ENCODE results near the gene RNF214. TPM values are rescaled to one million over a fixed set of nuclear protein-coding genes. Genes with fewer than 3 reads are reported as not detected.
"Not testable (repeated sequence)": the region's sequence is repeated elsewhere in the genome, so short reads cannot be mapped to it uniquely, and the experiment has no call there.

Gene RNF214
- polyA plus RNA-seq, 1 donor = 39.6 TPM

DNA sequence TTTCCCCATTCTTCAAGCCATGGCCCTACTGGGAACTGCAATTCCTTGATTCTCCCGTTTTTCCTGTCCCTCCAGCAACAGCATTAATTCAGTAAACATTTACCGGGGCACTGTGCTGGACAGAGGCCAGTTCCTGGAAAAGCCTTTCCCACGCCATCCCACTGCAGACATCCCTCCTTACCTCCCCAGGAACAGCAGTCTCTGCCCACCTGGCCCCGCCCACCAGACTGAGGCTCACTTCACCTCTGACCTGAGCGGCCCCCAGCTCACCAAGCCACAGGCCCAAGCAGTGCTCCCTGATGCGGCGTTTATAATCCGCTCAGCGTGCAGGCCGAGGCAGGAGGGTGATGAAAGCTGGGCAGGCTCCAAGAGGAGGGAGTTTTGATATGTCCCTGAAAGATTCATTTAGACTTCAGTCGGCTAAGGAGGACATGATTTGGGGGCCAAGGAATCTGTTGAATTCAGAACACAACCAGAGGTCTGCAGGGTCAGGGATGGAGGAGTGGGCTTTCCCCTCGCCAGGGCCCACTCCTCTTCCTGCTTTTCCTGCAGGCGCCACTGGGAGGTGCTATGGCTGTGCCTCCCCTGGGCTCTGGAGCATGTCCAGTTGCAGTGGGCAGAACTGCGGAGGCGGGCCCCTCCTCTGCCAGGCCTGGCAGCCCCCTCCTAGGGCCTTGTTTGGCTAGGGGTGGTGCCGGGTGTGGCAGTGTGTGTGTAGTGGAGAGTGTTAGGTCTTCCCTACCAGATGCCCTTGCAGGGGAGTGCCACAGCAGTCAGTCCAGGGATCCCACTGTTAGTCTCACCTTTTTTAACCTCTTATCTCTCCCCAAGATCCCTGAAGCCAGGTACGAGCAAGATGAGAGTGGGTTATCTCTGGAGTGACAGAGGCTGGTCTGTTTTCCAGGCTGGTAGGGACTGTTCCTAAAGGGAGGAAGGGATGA lies 34.7 kb upstream of the RNF214 start:
- DNase-seq = no peak

DNA sequence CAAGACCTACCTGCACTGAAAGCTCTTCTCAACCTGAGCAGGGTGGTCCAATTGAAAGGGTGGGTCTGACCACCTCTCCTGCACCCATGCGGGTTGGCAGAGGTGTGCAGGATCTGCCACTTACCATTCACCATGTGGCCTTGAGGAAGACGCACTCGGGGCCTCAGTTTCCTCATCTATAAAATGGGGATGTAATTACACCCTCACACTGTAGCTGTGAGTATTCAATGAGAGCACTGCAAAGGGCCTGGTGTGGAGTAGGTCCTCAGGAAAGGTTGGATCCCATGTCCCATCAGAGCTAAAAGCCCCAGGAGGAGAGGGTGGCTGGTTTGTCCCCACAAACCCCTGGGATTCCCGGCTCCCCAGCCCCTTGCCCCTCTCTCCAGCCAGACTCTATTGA lies 33.9 kb upstream of the RNF214 start:
- DNase-seq = no peak

DNA sequence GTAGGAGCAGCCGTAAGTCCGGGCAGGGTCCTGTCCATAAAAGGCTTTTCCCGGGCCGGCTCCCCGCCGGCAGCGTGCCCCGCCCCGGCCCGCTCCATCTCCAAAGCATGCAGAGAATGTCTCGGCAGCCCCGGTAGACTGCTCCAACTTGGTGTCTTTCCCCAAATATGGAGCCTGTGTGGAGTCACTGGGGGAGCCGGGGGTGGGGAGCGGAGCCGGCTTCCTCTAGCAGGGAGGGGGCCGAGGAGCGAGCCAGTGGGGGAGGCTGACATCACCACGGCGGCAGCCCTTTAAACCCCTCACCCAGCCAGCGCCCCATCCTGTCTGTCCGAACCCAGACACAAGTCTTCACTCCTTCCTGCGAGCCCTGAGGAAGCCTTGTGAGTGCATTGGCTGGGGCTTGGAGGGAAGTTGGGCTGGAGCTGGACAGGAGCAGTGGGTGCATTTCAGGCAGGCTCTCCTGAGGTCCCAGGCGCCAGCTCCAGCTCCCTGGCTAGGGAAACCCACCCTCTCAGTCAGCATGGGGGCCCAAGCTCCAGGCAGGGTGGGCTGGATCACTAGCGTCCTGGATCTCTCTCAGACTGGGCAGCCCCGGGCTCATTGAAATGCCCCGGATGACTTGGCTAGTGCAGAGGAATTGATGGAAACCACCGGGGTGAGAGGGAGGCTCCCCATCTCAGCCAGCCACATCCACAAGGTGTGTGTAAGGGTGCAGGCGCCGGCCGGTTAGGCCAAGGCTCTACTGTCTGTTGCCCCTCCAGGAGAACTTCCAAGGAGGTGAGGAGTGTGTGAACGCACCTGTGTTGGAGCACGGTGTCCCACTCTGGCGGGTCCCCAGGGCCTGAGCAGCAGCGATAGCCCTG lies 33.2 kb upstream of the RNF214 start, which contains the start of gene TAGLN:
TAGLN (plus strand) TSS at position 318 of the 863 bp plus-strand sequence. CDS start 3,644 bp downstream, outside the sequence.
- DNase-seq = peak; percentile 82

DNA sequence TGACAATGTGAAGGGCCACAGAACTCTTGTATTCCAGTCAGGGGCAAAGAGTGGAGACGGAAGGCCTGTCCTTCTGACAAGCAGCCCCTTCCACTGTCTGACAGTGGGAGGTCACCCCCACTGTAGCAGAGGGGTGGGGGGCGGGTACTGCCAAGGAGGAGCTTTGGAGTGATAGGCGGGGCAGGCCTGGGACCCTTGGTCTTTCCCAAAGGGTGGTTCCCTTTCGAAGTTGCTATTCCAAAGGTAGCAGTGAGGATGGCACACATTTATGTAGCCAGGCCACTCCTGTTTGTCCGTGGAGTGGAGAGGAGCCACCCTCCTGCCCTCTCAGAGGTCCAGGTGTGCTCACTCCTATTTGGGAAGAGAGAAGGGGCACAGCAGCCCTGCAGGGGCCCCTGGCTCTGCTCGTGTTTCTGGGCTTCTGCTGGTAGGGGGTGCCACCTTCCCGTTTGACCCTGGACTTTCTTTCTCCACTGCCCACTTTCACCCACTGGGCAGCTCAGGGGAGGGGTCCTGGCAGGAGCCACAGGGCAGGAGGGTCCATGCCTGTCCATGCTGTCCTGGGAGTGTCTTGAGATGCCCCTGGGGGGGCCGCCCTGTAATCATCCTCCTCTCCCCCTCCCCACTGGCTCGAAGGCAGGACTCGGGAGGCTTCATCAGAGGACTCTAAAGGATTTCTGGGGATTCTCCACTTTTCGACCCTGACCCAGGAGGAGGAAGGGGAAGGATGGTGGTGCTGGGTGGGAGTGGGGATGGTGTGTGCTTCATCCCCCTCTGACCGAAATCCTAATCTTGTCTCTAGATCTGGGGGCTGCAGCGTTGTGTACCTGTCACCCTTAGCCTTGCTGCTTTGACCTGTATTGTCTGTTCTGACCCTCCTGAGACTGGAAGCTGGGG lies 32.3 kb upstream of the RNF214 start:
- DNase-seq = no peak

DNA sequence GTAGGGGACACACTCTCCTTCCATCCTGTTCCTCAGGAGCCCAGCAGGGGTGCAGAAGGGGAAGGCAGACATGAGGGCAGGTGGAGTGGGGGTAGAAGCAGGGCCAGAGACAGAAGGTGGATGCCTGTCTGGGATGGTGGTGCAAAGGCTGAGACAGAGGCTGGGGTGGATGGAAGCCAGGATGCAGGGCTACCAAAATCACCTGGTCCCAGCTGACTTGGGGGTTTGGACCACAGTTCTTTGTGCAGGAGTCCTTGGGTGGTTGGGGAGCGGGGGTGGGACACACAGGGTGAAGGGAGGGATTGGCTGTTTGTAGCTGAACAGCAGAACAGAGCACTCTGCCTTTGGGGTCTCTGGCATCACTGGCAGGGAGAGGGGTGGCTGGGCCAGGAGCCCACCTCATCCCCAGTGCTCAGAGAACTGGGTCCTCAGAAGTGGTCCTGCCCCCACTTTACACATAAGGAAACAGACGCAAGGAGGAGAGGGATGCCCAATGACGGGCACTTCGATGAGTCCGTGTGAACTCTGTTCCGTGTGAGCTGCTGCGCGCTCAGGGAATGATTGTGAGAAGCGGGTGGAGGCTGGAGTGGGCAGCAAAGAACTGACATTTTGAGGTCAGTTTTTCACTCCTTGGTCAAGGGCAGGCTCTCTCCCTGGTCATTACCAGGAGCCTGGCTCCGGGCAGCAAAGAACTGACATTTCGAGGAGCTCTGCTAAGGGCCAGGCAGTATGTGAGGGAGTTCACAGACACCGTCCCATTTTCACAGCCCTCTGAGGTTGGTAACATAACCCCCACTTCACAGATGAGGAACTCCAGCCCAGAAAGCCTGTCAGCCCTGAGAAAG lies 31.4 kb upstream of the RNF214 start:
- no peak for DNase-seq

DNA sequence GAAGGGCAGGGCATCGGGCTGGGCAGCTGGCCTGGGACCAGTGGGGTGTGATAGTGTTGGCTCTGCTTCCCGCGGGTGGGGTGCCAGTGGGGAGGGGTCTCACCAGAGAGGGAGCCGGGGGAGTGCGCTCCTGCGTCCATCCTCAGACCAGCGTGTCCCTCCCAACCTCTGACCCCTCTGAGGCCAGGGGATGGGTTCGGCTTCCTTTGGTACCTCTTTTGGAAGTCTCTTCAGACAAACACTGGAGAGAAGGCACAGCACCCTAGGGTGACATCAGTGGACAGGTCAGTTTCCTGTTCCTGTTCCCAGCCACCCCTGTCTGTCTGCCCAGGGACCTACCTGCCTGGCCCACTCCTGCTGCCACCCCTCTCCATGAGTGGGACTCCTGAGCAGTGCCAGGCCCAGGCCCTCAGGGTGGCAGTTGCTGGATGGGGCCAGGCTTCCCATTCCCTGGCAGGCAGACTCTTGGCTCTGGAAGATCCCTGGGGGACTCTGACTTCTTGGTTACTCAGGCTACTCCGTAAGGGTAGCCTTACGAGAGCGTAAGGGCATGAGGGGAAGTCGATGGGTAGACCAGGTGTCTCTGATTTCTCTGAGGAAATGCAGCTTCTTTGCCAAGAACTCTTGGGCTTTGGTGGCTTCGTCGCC lies 30.7 kb upstream of the RNF214 start:
- DNase-seq = no peak

DNA sequence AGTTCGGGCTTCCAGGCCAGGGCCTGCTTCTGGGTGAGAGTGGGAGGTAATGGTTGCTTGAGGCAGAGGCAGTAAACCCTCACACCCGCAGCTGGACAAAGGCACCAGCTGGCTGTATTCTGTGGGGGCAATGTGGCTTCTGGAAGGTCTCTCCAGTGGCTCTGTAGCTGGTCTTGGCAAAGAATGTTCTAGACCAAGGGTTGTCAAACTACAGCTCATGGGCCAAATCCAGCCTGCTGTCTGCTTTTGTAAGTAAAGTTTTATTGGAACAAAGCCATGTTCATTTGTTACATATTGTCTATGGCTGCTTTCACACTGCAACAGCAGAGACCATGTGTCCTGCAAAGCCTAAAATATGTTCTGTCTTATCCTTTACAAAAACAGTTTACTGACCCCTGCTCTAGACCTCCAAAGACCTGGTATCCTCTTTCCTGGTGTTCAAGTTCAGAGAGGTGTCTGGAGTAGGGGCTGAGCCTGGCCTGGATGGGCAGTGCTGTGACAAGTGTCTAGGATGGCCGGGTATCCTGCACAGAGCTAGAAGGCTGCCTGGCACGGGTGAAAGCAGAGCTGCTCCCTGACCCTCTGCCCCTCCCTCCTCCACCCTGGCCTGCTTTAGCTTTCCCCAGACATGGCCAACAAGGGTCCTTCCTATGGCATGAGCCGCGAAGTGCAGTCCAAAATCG lies 29.9 kb upstream of the RNF214 start:
- DNase-seq = no peak

DNA sequence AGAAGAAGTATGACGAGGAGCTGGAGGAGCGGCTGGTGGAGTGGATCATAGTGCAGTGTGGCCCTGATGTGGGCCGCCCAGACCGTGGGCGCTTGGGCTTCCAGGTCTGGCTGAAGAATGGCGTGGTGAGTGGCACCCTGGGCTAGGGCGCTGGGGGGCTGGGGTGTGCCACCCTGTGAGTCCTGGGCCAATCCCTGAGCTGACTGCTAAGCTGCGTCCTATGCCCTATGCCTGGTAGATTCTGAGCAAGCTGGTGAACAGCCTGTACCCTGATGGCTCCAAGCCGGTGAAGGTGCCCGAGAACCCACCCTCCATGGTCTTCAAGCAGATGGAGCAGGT lies 29.4 kb upstream of the RNF214 start:
- no peak for DNase-seq

DNA sequence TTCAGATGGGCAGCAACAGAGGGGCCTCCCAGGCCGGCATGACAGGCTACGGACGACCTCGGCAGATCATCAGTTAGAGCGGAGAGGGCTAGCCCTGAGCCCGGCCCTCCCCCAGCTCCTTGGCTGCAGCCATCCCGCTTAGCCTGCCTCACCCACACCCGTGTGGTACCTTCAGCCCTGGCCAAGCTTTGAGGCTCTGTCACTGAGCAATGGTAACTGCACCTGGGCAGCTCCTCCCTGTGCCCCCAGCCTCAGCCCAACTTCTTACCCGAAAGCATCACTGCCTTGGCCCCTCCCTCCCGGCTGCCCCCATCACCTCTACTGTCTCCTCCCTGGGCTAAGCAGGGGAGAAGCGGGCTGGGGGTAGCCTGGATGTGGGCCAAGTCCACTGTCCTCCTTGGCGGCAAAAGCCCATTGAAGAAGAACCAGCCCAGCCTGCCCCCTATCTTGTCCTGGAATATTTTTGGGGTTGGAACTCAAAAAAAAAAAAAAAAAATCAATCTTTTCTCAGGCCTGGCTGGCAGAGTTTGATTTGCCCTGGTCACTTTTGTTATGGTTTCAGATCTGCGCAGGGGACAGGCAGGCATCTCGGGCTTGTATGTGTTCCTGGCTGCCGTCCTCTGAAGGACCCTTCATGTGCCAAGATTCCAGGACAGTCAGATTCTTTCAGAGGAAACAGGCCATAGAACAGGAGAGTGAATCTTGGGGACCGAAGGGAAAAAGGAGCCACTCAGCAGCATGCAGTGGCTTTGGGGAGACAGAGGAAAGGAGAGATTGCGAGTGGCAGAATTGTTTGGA lies 28.0 kb upstream of the RNF214 start:
- DNase-seq = no peak

DNA sequence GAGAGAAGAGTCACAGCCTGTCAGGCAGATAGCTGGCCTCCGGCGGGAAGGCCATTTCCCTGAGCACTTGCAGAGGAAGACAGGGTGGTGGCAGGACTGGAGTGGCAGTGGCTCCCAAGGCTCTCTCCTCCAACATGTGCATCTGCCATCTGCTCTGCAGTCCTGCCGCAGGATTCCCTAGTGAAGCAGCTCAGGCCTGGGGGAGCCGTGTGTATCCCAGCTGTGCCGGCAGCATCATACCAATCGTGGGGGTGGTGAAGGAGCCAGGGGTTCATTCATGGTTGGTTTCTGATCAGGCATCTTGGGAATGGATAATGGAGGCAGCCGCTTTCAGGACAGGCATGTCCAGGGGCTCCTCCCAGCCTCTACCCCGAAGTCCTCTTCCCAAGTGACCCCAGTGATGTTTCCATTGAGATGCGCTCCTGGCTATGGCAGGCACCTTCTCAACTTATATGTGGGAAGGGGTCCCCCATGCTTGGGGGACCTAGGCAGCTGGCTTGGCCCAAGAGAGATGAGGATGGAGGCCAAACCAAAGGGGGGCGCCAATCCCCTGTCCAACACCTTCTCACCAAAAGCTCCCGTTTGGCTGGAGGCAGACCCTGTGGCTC lies 27.2 kb upstream of the RNF214 start:
- DNase-seq = no peak

DNA sequence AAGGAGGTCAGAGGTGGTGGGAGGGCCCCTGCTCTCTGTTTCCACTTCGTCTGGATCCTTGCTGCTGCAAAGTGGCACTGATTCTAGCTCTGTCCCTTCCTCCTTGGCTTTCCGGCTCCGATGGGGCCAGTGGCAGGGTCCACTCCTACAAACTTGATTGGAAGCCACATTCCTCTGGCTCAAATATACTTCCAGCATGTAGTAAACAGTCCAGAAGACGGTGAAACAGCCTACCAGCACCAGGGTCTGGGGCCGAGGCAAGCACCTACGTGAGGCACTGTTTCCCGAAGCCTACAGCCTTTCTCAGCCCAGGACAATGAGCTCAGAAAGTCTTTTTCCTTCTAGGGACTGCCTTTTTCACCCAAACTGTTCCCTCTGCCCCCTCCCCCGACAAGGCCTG lies 26.4 kb upstream of the RNF214 start:
- DNase-seq = not testable (repeated sequence)

DNA sequence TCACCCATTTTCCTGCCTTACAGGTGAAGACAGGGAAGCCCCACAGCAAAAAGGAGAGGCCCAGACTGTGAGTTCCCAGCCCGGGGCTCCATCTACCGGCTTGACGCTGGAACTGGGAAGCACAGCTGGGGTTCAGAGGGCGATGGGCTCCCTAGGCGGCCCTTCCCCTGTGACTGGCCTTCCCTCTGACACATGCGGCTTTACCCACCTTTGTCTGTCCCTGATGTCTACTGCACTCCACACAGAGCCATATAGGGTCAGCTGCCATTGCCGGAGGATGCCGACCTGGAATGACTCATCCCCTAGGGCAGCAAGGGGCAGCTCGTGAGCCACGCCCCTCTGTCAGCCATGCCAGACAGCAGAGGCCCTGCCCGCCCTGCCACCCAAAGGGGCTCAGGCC lies 25.6 kb upstream of the RNF214 start:
- DNase-seq = not testable (repeated sequence)

DNA sequence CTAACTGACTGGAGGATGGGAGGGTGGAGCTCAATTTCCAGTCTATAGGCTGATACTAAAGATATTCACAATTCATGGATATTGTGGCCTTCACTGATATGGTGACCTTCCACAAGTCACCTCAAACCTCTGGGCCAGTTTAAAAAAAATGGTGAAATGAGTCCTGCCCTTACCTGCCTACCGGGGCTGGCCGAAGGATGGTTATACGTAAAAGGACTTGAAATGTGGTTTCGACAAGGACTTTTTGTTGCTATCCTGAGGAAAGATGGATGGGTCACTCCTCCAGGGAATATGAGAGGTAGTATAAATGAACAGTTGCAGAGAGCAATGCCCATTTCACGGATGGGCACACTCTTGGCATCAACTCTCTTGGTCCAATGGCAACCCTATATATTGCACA lies 25.0 kb upstream of the RNF214 start:
- not testable (repeated sequence) for DNase-seq

DNA sequence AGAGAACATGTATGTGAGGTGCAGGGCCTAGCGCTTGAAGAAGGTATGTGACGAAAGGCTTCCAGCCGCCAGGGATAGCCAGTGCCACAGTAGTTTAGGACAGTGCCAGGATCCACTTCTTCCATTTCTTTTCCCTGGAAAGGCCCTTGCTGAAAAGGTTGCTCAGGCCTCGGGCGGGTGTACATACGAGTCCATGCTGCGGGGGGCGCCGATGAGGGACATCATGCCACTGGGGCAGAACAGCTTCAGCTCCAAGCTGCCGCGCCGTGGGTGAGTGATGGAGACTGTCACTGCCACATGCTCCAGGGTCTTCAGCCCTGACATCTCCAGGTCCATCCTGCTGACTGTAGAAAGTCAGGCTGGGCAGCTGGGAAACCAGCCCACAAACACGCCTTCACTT lies 23.8 kb upstream of the RNF214 start:
- DNase-seq = not testable (repeated sequence)

DNA sequence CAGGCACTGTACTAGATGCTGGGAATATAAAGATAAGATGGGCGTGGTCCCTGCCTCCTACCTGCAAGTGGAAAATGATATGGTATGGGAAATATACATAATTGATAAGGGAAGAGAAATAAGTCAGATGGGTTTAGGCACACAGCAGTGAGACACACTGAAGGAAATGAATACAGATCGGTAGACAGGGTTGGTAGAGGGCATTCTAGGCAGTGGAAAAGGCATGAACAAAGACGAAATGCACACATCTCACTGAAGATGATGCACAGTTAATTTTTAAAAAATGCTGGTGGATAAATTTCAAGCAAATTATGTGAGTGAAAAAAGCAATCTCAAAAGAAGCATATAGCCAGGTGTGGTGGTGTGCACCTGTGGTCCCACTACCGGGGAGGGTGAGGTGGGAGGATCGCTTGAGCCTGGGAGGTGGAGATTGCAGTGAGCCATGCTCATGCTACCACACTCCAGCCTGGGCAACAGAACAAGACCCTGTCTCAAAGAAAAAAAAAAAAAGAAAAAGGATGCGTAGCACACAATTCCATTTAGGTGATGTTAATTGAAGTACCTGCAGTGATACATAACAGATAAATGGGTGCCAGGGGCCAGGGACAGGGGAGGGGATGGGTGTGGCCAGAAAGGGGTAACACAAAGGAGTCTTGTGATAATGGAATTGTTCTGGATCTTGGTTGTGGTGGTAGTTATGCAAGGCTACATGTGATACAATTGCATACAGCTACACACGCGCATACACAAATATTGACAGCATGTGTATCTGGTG lies 22.9 kb upstream of the RNF214 start:
- not testable (repeated sequence) for DNase-seq

DNA sequence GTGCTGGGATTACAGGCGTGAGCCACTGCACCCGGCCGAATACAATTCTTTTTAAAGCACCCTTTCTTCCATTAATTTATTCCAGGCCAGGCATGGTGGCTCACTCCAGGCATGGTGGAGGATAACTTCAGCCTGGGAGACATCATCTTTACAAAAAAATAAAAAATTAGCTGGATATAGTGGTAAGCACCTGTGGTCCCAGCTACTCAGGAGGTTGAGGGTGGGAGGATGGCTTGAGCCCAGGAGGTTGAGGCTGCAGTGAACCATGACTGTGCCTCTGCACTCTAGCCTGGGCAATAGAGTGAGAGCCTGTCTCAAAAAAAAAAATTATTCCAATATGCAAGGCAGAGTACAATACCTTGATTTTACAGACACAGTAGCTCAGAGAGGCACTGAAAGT lies 21.9 kb upstream of the RNF214 start:
- DNase-seq = no peak

DNA sequence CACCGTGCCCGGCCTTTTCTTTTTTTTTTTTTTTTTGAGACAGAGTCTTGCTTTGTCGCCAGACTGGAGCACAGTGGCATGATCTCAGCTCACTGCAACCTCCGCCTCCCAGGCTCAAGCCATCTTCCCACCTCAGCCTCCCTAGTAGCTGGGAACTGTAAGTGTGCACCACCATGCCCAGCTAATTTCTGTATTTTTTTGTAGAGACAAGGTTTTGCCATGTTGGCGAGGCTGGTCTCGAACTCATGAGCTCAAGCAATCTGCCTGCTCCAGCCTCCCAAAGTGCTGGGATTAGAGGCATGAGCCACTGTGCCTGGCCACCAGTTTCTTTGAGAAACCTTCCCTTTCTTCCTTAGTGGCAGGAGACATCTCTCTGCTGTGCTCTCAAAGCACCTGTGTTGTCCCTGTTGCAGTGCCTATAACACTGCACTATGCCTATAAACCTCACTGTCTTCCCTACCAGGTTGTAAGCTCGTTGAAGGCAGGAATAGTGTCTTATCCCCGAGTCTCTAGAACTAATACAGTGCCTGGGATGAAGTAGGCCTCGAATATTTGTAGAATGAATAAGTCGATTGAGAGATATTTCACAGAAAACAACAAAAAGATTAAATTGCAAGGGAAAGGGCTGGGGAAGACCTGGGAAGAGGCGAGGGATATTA lies 19.6 kb upstream of the RNF214 start:
- no peak for DNase-seq

Data from left kidney (tissue), 2 donors.